Measurements from ENCODE around the gene PDE10A. TPM values are rescaled to one million over a fixed set of nuclear protein-coding genes. Genes with fewer than 3 reads are reported as not detected.

The PDE10A gene
- total RNA-seq, 1 donor from 2014 or later: 5.4 TPM

DNA sequence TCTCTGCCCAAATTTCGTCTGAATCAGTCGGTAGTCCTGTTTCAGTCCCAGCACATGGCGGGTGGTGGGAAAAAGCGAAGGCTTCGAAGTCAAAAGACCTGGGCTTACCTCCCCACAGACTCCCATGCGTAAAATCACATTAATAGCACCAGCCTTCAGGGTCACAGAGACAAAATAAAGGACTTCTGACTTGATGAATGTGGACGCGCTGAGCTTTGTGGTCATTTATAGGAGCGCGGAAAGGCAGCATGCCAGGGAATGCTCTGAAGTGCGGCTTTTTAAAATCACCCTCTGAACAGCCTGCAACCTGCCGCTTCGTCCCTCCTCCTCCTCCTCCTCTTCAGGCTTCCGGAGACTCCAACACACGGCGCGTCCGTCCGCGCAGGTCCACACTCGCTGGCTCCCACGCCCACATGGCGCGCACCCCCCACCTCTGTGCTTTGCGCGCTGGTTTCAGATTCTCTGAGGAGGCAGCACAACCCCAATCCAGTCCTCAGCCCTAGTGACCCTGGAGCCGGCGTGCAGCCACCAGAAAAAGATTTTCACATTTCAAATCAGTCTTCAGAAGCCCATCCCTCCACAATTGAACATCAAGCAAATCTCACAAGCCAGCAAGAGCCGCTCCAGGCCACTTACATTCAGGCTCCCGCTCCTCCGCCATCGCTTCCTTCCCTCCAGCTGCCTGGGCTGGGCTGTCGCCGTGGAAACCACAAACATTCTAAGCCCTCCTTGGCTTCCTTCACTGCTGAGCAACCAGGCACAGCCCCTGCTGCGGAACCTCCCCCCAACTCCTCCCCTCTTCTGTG is 353.9 kb downstream of the PDE10A start, which contains the start of gene C6orf118:
Gene C6orf118 (minus strand): TSS at position 680 of the 806 bp plus-strand sequence. CDS start 19 bp downstream, at position 661.
- no peaks in the 10 kb centered on the region for H3K9me3 Mint-ChIP-seq (ENCODE audit: unreplicated experiment)
- H3K36me3 ChIP-seq (ENCODE audit: insufficient read depth, low read length): no peaks in the 10 kb centered on the region
- H3K79me2 ChIP-seq (ENCODE audit: insufficient read depth, low read length): no peaks in the 10 kb centered on the region
- no peaks in the 10 kb centered on the region for H3K27me3 ChIP-seq (ENCODE audit: insufficient read depth, low read length)
- no peak within 1 kb of the TSS for H3K27ac ChIP-seq (ENCODE audit: low read depth, low read length)
- peak within 1 kb of the TSS; percentile 92 for H2AFZ ChIP-seq (ENCODE audit: low read depth, low read length)
- H3K9ac ChIP-seq (ENCODE audit: low read length): peak within 1 kb of the TSS; percentile 66
- peak within 1 kb of the TSS; percentile 93 for H3K4me2 ChIP-seq (ENCODE audit: low read length)
- H3K4me3 ChIP-seq (ENCODE audit: insufficient read depth, low read depth, low read length): peak within 1 kb of the TSS; percentile 68
- H3K4me1 Mint-ChIP-seq (ENCODE audit: low read depth, unreplicated experiment): no peaks in the 10 kb centered on the region
- H3K36me3 Mint-ChIP-seq (ENCODE audit: low read depth, unreplicated experiment): no peaks in the 10 kb centered on the region
- DNase-seq (ENCODE audit: low read depth) (peak; percentile 65), FAIRE-seq (no peak)
- H3K4me1 ChIP-seq (ENCODE audit: insufficient read depth, low read length): peaks cover 3% of the 10 kb centered on the region
- H3K27ac Mint-ChIP-seq (ENCODE audit: unreplicated experiment): peak within 1 kb of the TSS; percentile 59
- peaks cover 23% of the 10 kb centered on the region for H3K27me3 Mint-ChIP-seq (ENCODE audit: low read depth, unreplicated experiment)
- no peak for TF ChIP-seq EZH2 (IDR thresholded peaks at IDR 0.05; ENCODE audit: insufficient read depth, low read length)
- TF ChIP-seq, protein P1, sequence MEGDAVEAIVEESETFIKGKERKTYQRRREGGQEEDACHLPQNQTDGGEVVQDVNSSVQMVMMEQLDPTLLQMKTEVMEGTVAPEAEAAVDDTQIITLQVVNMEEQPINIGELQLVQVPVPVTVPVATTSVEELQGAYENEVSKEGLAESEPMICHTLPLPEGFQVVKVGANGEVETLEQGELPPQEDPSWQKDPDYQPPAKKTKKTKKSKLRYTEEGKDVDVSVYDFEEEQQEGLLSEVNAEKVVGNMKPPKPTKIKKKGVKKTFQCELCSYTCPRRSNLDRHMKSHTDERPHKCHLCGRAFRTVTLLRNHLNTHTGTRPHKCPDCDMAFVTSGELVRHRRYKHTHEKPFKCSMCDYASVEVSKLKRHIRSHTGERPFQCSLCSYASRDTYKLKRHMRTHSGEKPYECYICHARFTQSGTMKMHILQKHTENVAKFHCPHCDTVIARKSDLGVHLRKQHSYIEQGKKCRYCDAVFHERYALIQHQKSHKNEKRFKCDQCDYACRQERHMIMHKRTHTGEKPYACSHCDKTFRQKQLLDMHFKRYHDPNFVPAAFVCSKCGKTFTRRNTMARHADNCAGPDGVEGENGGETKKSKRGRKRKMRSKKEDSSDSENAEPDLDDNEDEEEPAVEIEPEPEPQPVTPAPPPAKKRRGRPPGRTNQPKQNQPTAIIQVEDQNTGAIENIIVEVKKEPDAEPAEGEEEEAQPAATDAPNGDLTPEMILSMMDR (IDR thresholded peaks at IDR 0.05; ENCODE audit: insufficient read depth, low read depth, low read length): no peak
- peak within 1 kb of the TSS; percentile 93 for H3K4me3 Mint-ChIP-seq (ENCODE audit: unreplicated experiment)
- H4K20me1 ChIP-seq (ENCODE audit: insufficient read depth, low read length): no peaks in the 10 kb centered on the region
- no peaks in the 10 kb centered on the region for H3K9me3 ChIP-seq (ENCODE audit: insufficient read depth, low read depth, low read length)

DNA sequence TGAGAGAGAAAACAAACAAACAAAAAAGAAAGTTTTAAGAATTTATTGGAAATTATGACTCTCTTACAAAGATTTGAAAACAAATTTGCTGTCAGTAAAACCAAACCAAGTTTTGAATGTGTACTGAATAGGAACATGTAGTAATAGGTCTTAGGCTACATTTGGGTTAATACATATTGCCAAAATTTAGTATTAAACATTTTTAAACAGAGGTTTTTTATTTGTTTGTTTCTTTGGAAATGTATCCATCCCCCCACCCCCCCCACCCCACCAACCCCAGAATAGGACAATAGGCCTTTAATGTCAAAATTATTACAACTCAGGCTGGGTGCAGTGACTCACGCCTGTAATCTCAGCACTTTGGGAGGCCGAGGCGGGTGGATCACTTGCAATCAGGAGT is 356.1 kb downstream of the PDE10A start:
- DNase-seq (ENCODE audit: low read depth) (no peak), FAIRE-seq (no peak)
- Mint-ChIP-seq H3K27me3 (ENCODE audit: low read depth, unreplicated experiment) (peaks cover 24% of the 10 kb centered on the region), H3K27ac (ENCODE audit: unreplicated experiment) (no peak overlapping the region), H3K36me3 (ENCODE audit: low read depth, unreplicated experiment) (no peaks in the 10 kb centered on the region), H3K4me3 (ENCODE audit: unreplicated experiment) (no peak overlapping the region), H3K4me1 (ENCODE audit: low read depth, unreplicated experiment) (no peaks in the 10 kb centered on the region), H3K9me3 (ENCODE audit: unreplicated experiment) (no peaks in the 10 kb centered on the region)
- peaks cover 3% of the 10 kb centered on the region for H3K4me1 ChIP-seq (ENCODE audit: insufficient read depth, low read length)
- TF ChIP-seq, protein P1 (IDR thresholded peaks at IDR 0.05; ENCODE audit: insufficient read depth, low read depth, low read length): no peak
- no peak for TF ChIP-seq EZH2 (IDR thresholded peaks at IDR 0.05; ENCODE audit: insufficient read depth, low read length)
- no peak overlapping the region for H2AFZ ChIP-seq (ENCODE audit: low read depth, low read length)
- H4K20me1 ChIP-seq (ENCODE audit: insufficient read depth, low read length): no peaks in the 10 kb centered on the region
- H3K9me3 ChIP-seq (ENCODE audit: insufficient read depth, low read depth, low read length): no peaks in the 10 kb centered on the region
- H3K4me2 ChIP-seq (ENCODE audit: low read length): no peak overlapping the region
- H3K79me2 ChIP-seq (ENCODE audit: insufficient read depth, low read length): no peaks in the 10 kb centered on the region
- H3K27me3 ChIP-seq (ENCODE audit: insufficient read depth, low read length): no peaks in the 10 kb centered on the region
- H3K9ac ChIP-seq (ENCODE audit: low read length): no peak overlapping the region
- H3K27ac ChIP-seq (ENCODE audit: low read depth, low read length): no peak overlapping the region
- no peaks in the 10 kb centered on the region for H3K36me3 ChIP-seq (ENCODE audit: insufficient read depth, low read length)
- H3K4me3 ChIP-seq (ENCODE audit: insufficient read depth, low read depth, low read length): no peak overlapping the region
